Measurements from ENCODE around the gene CEACAM16. TPM values are rescaled to one million over a fixed set of nuclear protein-coding genes. Genes with fewer than 3 reads are reported as not detected.

The CEACAM16 gene
- polyA plus RNA-seq, 1 experiment = not detected

- no peak overlapping the region for H3K27ac ChIP-seq (ENCODE audit: low read depth, low read length)
- DNase-seq (ENCODE audit: low read depth, low spot score) = no peak
- peaks cover 3% of the 10 kb centered on the region for H3K27me3 ChIP-seq (ENCODE audit: control insufficient read depth, insufficient read depth, low read length)
- peaks cover under 1% of the 10 kb centered on the region; the same call in 1 of the 2 replicates for H3K9me3 ChIP-seq (ENCODE audit: control insufficient read depth, insufficient read depth, low read length)
- H3K4me3 ChIP-seq (ENCODE audit: low read depth, low read length) = no peak overlapping the region
- TF ChIP-seq CTCF (IDR thresholded peaks at IDR 0.05; ENCODE audit: low read depth, low read length) = no peak
- ChIA-PET CTCF (interaction anchor here (0.6 kb wide), 1 partner anchor 248 kb away, joined by 3 read pairs; no protein-coding TSS in a partner anchor), POLR2A (no interaction called here)
Observed at GRCh38 chr19:44702551-44703176, 3.7 kb downstream of the CEACAM16 start.

GRCh38 chr19:44703336-44704078, 4.6 kb downstream of the CEACAM16 start:
- DNase-seq (ENCODE audit: low read depth, low spot score) = no peak
- POLR2A ChIA-PET = no interaction called here
- Histone ChIP-seq H3K4me3 (ENCODE audit: low read depth, low read length) (no peak overlapping the region), H3K27ac (ENCODE audit: low read depth, low read length) (no peak overlapping the region), H3K27me3 (ENCODE audit: control insufficient read depth, insufficient read depth, low read length) (peaks cover 3% of the 10 kb centered on the region), H3K9me3 (ENCODE audit: control insufficient read depth, insufficient read depth, low read length) (peaks cover 5% of the 10 kb centered on the region; the same call in 1 of the 2 replicates)
- TF ChIP-seq CTCF (IDR thresholded peaks at IDR 0.05; ENCODE audit: low read depth, low read length) = no peak
- CTCF ChIA-PET = no interaction called here

GRCh38 chr19:44704982-44705381, 6.0 kb downstream of the CEACAM16 start:
- peaks cover 5% of the 10 kb centered on the region; the same call in 1 of the 2 replicates for H3K9me3 ChIP-seq (ENCODE audit: control insufficient read depth, insufficient read depth, low read length)
- POLR2A ChIA-PET = no interaction called here
- CTCF ChIA-PET = interaction anchor here (1.7 to 2.1 kb wide), 2 partner anchors 16 to 19 kb away, joined by 3 to 8 read pairs; no protein-coding TSS in a partner anchor

GRCh38 chr19:44705502-44706010, 6.6 kb downstream of the CEACAM16 start:
- TF ChIP-seq CTCF (IDR thresholded peaks at IDR 0.05; ENCODE audit: low read depth, low read length) = no peak
- no peak for DNase-seq (ENCODE audit: low read depth, low spot score)
- peaks cover 5% of the 10 kb centered on the region; the same call in 1 of the 2 replicates for H3K9me3 ChIP-seq (ENCODE audit: control insufficient read depth, insufficient read depth, low read length)
- ChIA-PET POLR2A (no interaction called here), CTCF (interaction anchor here (1.7 to 2.1 kb wide), 2 partner anchors 16 to 19 kb away, joined by 3 to 8 read pairs; no protein-coding TSS in a partner anchor)
- H3K27ac ChIP-seq (ENCODE audit: low read depth, low read length) = no peak overlapping the region
- peaks cover 3% of the 10 kb centered on the region for H3K27me3 ChIP-seq (ENCODE audit: control insufficient read depth, insufficient read depth, low read length)
- no peak overlapping the region for H3K4me3 ChIP-seq (ENCODE audit: low read depth, low read length)

More at GRCh38 chr19:44704982-44705381, 6.0 kb downstream of the CEACAM16 start:
- Histone ChIP-seq H3K4me3 (ENCODE audit: low read depth, low read length) (no peak overlapping the region), H3K27me3 (ENCODE audit: control insufficient read depth, insufficient read depth, low read length) (peaks cover 3% of the 10 kb centered on the region), H3K27ac (ENCODE audit: low read depth, low read length) (no peak overlapping the region)
- no peak for TF ChIP-seq CTCF (IDR thresholded peaks at IDR 0.05; ENCODE audit: low read depth, low read length)
- no peak for DNase-seq (ENCODE audit: low read depth, low spot score)
